OCI-M1 (cell line): ENCODE data around the gene CHRND.
"Not testable (repeated sequence)": the region's sequence is repeated elsewhere in the genome, so short reads cannot be mapped to it uniquely, and the experiment has no call there.

Source experiments
- DNase-seq: peaks from one replicate; lab custom pipeline; 2025; lab: John Stamatoyannopoulos, UW

Gene CHRND

GRCh38 chr2:232527905-232528470 is 2.0 kb downstream of the CHRND start:
- no peak for DNase-seq

GRCh38 chr2:232528746-232529460 is 2.9 kb downstream of the CHRND start:
- DNase-seq = no peak

GRCh38 chr2:232529806-232530547 is 4.0 kb downstream of the CHRND start:
- no peak for DNase-seq

GRCh38 chr2:232530626-232531260 is 4.8 kb downstream of the CHRND start:
- DNase-seq = no peak

- DNase-seq = no peak
Measured at GRCh38 chr2:232532419-232532818, 6.5 kb downstream of the CHRND start.

GRCh38 chr2:232532821-232533220 is 6.9 kb downstream of the CHRND start:
- DNase-seq = not testable (repeated sequence)

GRCh38 chr2:232533944-232534710 is 8.2 kb downstream of the CHRND start:
- no peak for DNase-seq

- DNase-seq = no peak
Measured at GRCh38 chr2:232534940-232535651, 9.1 kb downstream of the CHRND start.

- no peak for DNase-seq
Measured at GRCh38 chr2:232535761-232536530, 10.0 kb downstream of the CHRND start.

- peak; percentile 5 for DNase-seq
Measured at GRCh38 chr2:232537079-232537478, 11.1 kb downstream of the CHRND start.

- no peak for DNase-seq
Measured at GRCh38 chr2:232537499-232537898, 11.5 kb downstream of the CHRND start.

GRCh38 chr2:232538671-232539070 is 12.7 kb downstream of the CHRND start:
- peak; percentile 22 for DNase-seq

GRCh38 chr2:232539298-232540231 is 13.6 kb downstream of the CHRND start, which contains the start of gene CHRNG:
Gene CHRNG (plus strand): TSS chr2:232539692. CDS start chr2:232539748, 56 bp downstream.
- no peak for DNase-seq

- no peak for DNase-seq
Measured at GRCh38 chr2:232540441-232541041, 14.6 kb downstream of the CHRND start.

GRCh38 chr2:232541195-232541960 is 15.4 kb downstream of the CHRND start:
- peak; percentile 41 for DNase-seq

GRCh38 chr2:232541961-232542714 is 16.2 kb downstream of the CHRND start:
- no peak for DNase-seq
